T-helper 9 cell (primary cell): ENCODE measurements around the gene VKORC1.

Experiments used
- DNase-seq: peaks from one replicate; pipeline ENCODE4 v3.0.0-alpha.2; 2020

VKORC1 gene

GRCh38 chr16:31081428-31082351 is 12.9 kb downstream of the VKORC1 start:
- DNase-seq = no peak

- DNase-seq = no peak
Measured at GRCh38 chr16:31080756-31081419, 13.7 kb downstream of the VKORC1 start.

- no peak for DNase-seq
Measured at GRCh38 chr16:31080035-31080629, 14.5 kb downstream of the VKORC1 start.

GRCh38 chr16:31079342-31079944 is 15.2 kb downstream of the VKORC1 start:
- no peak for DNase-seq

DNA sequence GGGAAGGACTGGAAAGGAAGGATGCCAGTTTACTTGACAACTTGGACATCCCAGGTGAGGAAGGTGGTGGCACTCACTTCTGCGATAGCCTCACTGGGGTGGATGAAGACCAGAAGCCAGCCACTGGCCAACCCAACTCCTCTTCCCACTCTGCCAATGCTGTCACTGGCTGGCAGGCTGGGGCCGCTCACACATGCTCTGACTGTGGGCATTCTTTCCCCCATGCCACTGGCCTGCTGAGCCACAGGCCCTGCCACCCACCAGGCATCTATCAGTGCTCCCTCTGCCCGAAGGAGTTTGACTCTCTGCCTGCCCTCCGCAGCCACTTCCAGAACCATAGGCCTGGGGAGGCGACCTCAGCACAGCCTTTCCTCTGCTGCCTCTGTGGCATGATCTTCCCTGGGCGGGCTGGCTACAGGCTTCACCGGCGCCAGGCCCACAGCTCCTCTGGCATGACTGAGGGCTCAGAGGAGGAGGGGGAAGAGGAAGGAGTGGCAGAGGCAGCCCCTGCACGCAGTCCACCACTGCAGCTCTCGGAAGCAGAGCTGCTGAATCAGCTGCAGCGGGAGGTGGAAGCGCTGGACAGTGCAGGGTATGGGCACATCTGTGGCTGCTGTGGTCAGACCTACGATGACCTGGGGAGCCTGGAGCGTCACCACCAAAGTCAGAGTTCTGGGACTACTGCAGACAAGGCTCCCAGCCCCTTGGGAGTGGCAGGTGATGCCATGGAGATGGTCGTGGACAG is 15.8 kb downstream of the VKORC1 start:
- DNase-seq = no peak

GRCh38 chr16:31077592-31078396 is 16.8 kb downstream of the VKORC1 start:
- no peak for DNase-seq

GRCh38 chr16:31077024-31077423 is 17.6 kb downstream of the VKORC1 start:
- no peak for DNase-seq

GRCh38 chr16:31076319-31076718 is 18.3 kb downstream of the VKORC1 start:
- DNase-seq = no peak

GRCh38 chr16:31074814-31075183 is 19.8 kb downstream of the VKORC1 start:
- DNase-seq = no peak

- DNase-seq = peak; percentile 95
Measured at GRCh38 chr16:31073970-31074813, 20.4 kb downstream of the VKORC1 start, which contains the start of the genes ZNF646 and ZNF668. Gene ZNF646, plus strand, starts transcription at chr16:31074422. Its CDS starts 1,903 bp downstream, at chr16:31076325. Gene ZNF668, minus strand, starts transcription at chr16:31074240. Its CDS starts 9,781 bp downstream, at chr16:31064459.

DNA sequence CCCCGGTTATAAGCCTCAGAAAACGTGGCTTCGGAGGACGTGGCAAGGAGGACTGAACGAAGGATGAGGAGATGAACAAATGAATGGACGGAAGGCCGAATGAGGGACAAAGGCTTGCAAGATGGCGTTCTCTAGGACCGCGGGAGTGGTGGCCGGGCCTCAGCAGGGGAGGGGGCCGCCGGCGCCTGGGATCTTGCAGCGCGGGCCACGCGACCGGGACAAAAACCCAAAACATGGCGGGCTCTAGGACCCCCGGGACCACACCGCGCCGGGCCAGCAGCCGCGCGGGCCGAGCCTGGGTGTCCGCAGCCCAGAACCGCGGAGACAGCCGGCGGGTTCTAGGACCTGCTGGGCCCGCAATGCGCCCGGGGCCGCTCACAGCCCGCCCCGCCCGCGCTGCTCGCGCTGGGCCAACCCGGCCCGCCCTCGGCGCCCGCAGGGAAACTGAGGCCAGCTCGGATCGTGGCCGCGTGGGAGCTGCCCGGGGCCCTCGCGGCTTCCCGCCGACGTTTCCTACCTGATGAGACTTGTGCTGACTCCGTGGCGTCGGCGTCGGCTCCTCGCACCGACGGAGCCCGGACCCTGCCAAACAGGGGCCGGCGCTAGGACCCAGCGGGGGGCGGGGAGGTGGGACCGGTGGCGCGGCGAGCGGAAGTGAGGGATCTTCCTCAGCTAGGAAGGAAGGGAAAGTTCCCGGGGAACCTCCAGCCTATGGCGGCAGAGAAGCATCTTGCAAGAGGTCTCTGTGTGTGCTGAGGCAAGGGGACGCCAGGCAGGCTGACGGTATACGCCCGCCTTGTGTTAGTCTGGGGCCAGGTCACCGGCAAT is 21.2 kb downstream of the VKORC1 start:
- peak; percentile 87 for DNase-seq

GRCh38 chr16:31072540-31073141 is 22.0 kb downstream of the VKORC1 start:
- no peak for DNase-seq

DNA sequence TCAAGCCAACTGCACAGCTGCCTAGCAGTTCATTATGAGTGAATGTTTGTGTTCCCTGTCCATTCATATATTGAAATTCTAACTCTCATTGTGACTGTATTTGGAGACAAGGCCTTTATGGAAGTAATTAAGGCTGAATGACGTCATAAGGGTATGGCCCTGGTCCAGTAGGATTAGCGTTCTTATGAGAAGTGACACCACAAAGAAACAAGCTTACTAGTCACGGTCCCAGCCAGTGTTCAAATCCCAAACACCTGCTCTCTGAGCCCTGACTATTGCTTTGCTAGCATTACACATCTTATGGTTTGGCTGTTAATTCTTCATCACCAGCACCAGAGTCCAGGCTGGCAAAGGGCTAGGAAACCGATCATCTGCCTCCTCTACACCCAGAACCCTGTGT is 22.7 kb downstream of the VKORC1 start:
- DNase-seq = no peak

DNA sequence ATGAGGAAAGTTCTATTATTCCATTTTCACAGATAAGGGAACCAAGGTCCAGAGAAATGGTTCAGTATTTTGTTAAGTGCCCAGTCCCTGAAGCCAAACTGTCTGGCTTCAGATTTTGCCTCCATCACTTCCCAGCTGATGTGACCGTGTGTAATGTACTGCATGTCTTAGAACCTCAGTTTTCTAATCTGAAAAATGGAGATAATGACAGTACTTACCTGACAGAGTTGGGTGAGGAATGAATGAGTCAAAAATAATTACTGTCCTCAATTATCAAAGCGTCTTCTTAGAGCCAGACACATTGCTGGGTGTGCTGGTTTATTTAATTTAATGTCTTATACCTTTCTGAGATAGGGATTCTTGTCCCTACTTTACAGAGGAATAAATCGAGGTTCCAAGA is 27.3 kb downstream of the VKORC1 start:
- no peak for DNase-seq

DNA sequence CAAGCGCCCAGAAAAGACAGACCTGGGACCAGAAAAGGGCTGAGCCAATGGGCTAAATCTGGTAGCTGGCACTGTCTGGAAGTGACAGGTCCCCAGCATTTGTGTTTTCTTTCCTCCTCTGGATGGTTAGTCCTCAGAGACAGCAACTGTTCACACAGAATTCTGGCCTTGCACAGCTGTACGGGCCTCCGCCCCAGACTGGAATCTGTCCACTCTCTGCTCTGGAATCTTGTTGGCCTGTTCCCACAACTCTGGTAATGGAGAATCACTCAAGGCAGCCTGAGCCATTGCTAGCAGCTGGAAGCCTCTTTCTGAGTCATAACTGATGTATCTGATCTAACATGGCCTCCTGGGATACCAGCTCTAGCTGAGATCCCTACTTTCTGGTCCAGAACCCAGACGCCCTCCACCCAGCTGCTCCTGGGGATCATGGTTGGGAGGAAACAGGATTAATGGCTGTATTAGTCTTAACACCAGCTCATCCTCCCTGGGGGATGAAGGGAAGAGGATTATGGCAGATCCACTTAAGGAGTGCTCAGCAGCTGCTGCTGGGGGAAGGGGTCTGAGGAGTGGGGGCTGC is 29.6 kb downstream of the VKORC1 start:
- DNase-seq = no peak

GRCh38 chr16:31063843-31064611 is 30.6 kb downstream of the VKORC1 start:
- DNase-seq = no peak

- DNase-seq = no peak
Measured at GRCh38 chr16:31063495-31063842, 31.1 kb downstream of the VKORC1 start.
